Raji (cell line): Measurements from ENCODE around the gene RNASE11.

Experiments
- POLR2A ChIP-seq: IDR thresholded peaks from 2 replicates; pipeline ENCODE4 v1.6.1; 2011; ENCODE audit warnings: low read depth, low read length, control low read depth; ENCODE audit not compliant: insufficient read depth

The RNASE11 gene

GRCh38 chr14:20564501-20564997 is 23.3 kb downstream of the RNASE11 start:
- TF ChIP-seq POLR2A: no peak

- TF ChIP-seq POLR2A: no peak
These were observed 23.8 kb downstream of the RNASE11 start for GRCh38 chr14:20563971-20564370.

- TF ChIP-seq POLR2A: no peak
These were observed 26.8 kb downstream of the RNASE11 start, which contains the start of gene RNASE9 for GRCh38 chr14:20560961-20561360. RNASE9 (minus strand) TSS chr14:20561047.

GRCh38 chr14:20559461-20559904 is 28.3 kb downstream of the RNASE11 start:
- no peak for TF ChIP-seq POLR2A

- TF ChIP-seq POLR2A: no peak
These were observed 30.6 kb downstream of the RNASE11 start for GRCh38 chr14:20557212-20557542.

GRCh38 chr14:20556500-20557211 is 31.1 kb downstream of the RNASE11 start:
- no peak for TF ChIP-seq POLR2A

GRCh38 chr14:20555845-20556244 is 32.0 kb downstream of the RNASE11 start:
- no peak for TF ChIP-seq POLR2A

- no peak for TF ChIP-seq POLR2A
These were observed 34.8 kb downstream of the RNASE11 start for GRCh38 chr14:20553024-20553423.

- TF ChIP-seq POLR2A: no peak
These were observed 36.2 kb downstream of the RNASE11 start for GRCh38 chr14:20551606-20552005.

- no peak for TF ChIP-seq POLR2A
These were observed 36.9 kb downstream of the RNASE11 start for GRCh38 chr14:20550926-20551325.

- no peak for TF ChIP-seq POLR2A
These were observed 39.2 kb downstream of the RNASE11 start for GRCh38 chr14:20548414-20549158.

- no peak for TF ChIP-seq POLR2A
These were observed 40.9 kb downstream of the RNASE11 start for GRCh38 chr14:20546877-20547276.

GRCh38 chr14:20539906-20540305 is 47.9 kb downstream of the RNASE11 start:
- TF ChIP-seq POLR2A: no peak
